PC-9 (cell line): ENCODE data around the gene SPOP.

ENCODE experiments used
- CTCF ChIP-seq: fragments of 200-600 bp; sonication (generic); conservative IDR thresholded peaks from 2 replicates; pipeline ENCODE4 v1.6.1; 2017; ENCODE audit warnings: mixed run types, antibody characterized with exemption, mild to moderate bottlenecking, moderate library complexity
- EZH2 ChIP-seq: fragments of 200-600 bp; sonication (generic); IDR thresholded peaks from 2 replicates; pipeline ENCODE4 v1.8.0; 2017; ENCODE audit warnings: antibody characterized with exemption, low read depth

- no peak for TF ChIP-seq CTCF
- TF ChIP-seq EZH2: no peak
These were observed 1.5 kb downstream of the SPOP start for GRCh38 chr17:49676276-49676868.
